ENCODE results near the gene RAI1. TPM values are rescaled to one million over a fixed set of nuclear protein-coding genes. Genes with fewer than 3 reads are reported as not detected.

Gene RAI1
- total and polyA plus RNA-seq, 2 experiments from 2014 or later: 0.87 to 0.89 TPM

GRCh38 chr17:17763136-17763535, 81.9 kb downstream of the RAI1 start (continued):
- TF ChIP-seq EZH2 (IDR thresholded peaks at IDR 0.05; ENCODE audit: low read depth, unreplicated experiment) (no peak), EZH2phosphoT487 (IDR thresholded peaks at IDR 0.05; ENCODE audit: unreplicated experiment) (no peak), ZNF114 (CRISPR knock-in tag; IDR thresholded peaks at IDR 0.05) (no peak), ZNF331 (CRISPR knock-in tag; IDR thresholded peaks at IDR 0.05; ENCODE audit: low read depth) (no peak)

GRCh38 chr17:17763734-17764133, 82.5 kb downstream of the RAI1 start:
- H3K4me1 Mint-ChIP-seq: peaks cover 10% of the 10 kb centered on the region
- ATAC-seq (no peak), DNase-seq (ENCODE audit: low spot score) (no peak)
- H3F3A ChIP-seq (replicated peaks; ENCODE audit: low read depth): no peaks in the 10 kb centered on the region
- no peaks in the 10 kb centered on the region for H3K9me2 ChIP-seq (ENCODE audit: insufficient read depth)
- no peak overlapping the region for H2AFZ ChIP-seq
- no peaks in the 10 kb centered on the region for H3K36me3 Mint-ChIP-seq (ENCODE audit: low read depth)
- H3K4me3 Mint-ChIP-seq: no peak overlapping the region
- no peaks in the 10 kb centered on the region for H3K79me2 ChIP-seq (replicated peaks; ENCODE audit: insufficient read depth)
- peaks cover 11% of the 10 kb centered on the region for H3K27me3 Mint-ChIP-seq (ENCODE audit: insufficient read depth, low read depth, poor library complexity)
- TF ChIP-seq POLR2AphosphoS5 (IDR thresholded peaks at IDR 0.05; ENCODE audit: low read depth) (no peak), ZNF114 (CRISPR knock-in tag; IDR thresholded peaks at IDR 0.05) (no peak), REST (IDR thresholded peaks at IDR 0.05; ENCODE audit: unreplicated experiment) (no peak), ZNF331 (CRISPR knock-in tag; IDR thresholded peaks at IDR 0.05; ENCODE audit: low read depth) (no peak), ETS1 (IDR thresholded peaks at IDR 0.05) (no peak), ZNF462 (CRISPR knock-in tag; IDR thresholded peaks at IDR 0.05) (no peak), STAT1 (IDR thresholded peaks at IDR 0.05; ENCODE audit: unreplicated experiment) (no peak), JUNB (IDR thresholded peaks at IDR 0.05; ENCODE audit: unreplicated experiment) (no peak), EZH2 (IDR thresholded peaks at IDR 0.05; ENCODE audit: low read depth, unreplicated experiment) (no peak)
- no peaks in the 10 kb centered on the region for H3K27me3 ChIP-seq (ENCODE audit: insufficient read depth)
- no peaks in the 10 kb centered on the region for H4K20me1 ChIP-seq (replicated peaks; ENCODE audit: insufficient read depth)
- H3K27ac ChIP-seq (ENCODE audit: low read depth): no peak overlapping the region
- no peak overlapping the region for H3K4me3 ChIP-seq
- H3K9me3 Mint-ChIP-seq: no peaks in the 10 kb centered on the region; the same call in 2 of the 3 replicates
- H3K4me1 ChIP-seq (ENCODE audit: insufficient read depth): no peaks in the 10 kb centered on the region
- no peak overlapping the region for H3K4me2 ChIP-seq
- no peaks in the 10 kb centered on the region for H3K36me3 ChIP-seq (ENCODE audit: insufficient read depth)
- no peak overlapping the region for H3K27ac Mint-ChIP-seq

Measured in GM23338 (cell line).